ENCODE measurements around the gene UGT8. TPM values are rescaled to one million over a fixed set of nuclear protein-coding genes. Genes with fewer than 3 reads are reported as not detected.
A peak's percentile ranks its signal among the peaks of the same experiment; 100 is the strongest.

The UGT8 gene
- total and polyA plus RNA-seq, 4 donors: 0.78 to 1.1 (median 0.88) TPM; not detected in 1

GRCh38 chr4:114642173-114642780, 43.7 kb downstream of the UGT8 start:
- H3K36me3 ChIP-seq (ENCODE audit: control insufficient read depth in 1 of 2, insufficient read depth in 2 of 2, low read length in 1 of 2): no peaks in the 10 kb centered on the region
- ATAC-seq (ENCODE audit: low FRiP score) (no peak), DNase-seq (no peak)
- intact Hi-C loops (cut with DNase I): no loop called here
- no peaks in the 10 kb centered on the region for H3K27me3 ChIP-seq (ENCODE audit: control insufficient read depth in 1 of 2, insufficient read depth in 2 of 2, low read length in 1 of 2)
- WGBS, 2 donors: 54 to 78% methylated on average over 4 of the region's 4 CpGs
- no peaks in the 10 kb centered on the region for H3K4me1 ChIP-seq (ENCODE audit: control insufficient read depth in 1 of 2, insufficient read depth in 2 of 2, low read length in 2 of 2)
- no peak overlapping the region for H3K27ac ChIP-seq (ENCODE audit: low read depth in 1 of 2, low read length in 2 of 2)
- H3K9me3 ChIP-seq (ENCODE audit: control insufficient read depth, low read length): no peaks in the 10 kb centered on the region
- no peak overlapping the region for H3K4me3 ChIP-seq (ENCODE audit: low read length in 2 of 2)

DNA sequence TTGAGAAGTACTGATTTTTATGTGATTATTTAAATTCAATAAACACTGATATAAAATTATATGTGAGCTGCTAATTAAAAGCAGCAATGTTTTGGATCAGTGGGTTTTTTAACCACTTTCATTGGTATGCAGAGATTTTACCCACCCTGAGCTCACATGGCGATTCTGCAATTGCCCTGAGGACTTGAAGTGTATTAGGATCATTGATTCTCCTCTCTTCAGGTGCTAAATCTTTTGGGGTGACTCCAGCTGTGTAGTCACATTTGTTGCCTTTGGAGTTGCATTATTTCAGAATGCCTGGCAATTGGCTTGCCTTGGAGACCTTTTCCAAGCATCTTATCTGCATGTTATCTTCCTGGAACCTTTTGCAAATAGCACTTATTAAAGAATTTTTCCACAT, 51.3 kb downstream of the UGT8 start:
- H3K36me3 ChIP-seq (ENCODE audit: control insufficient read depth in 1 of 2, insufficient read depth in 2 of 2, low read length in 1 of 2): no peaks in the 10 kb centered on the region
- H3K4me1 ChIP-seq (ENCODE audit: control insufficient read depth in 1 of 2, insufficient read depth in 2 of 2, low read length in 2 of 2): no peaks in the 10 kb centered on the region
- ATAC-seq (ENCODE audit: low FRiP score) (no peak), DNase-seq (no peak)
- no peaks in the 10 kb centered on the region for H3K27me3 ChIP-seq (ENCODE audit: control insufficient read depth in 1 of 2, insufficient read depth in 2 of 2, low read length in 1 of 2)
- no peak overlapping the region for H3K27ac ChIP-seq (ENCODE audit: low read depth in 1 of 2, low read length in 2 of 2)
- no peak overlapping the region for H3K4me3 ChIP-seq (ENCODE audit: low read length in 2 of 2)
- WGBS, 2 donors: 58 to 71% methylated on average over 1 of the region's 1 CpG
- intact Hi-C loops (cut with DNase I): loop anchor here (10.0 kb wide), 1 partner anchor 265 kb away; no protein-coding TSS in a partner anchor
- H3K9me3 ChIP-seq (ENCODE audit: control insufficient read depth, low read length): no peaks in the 10 kb centered on the region

- no peaks in the 10 kb centered on the region for H3K4me1 ChIP-seq (ENCODE audit: control insufficient read depth in 1 of 2, insufficient read depth in 2 of 2, low read length in 2 of 2)
- no peak for DNase-seq
- no peaks in the 10 kb centered on the region for H3K27me3 ChIP-seq (ENCODE audit: control insufficient read depth in 1 of 2, insufficient read depth in 2 of 2, low read length in 1 of 2)
- H3K36me3 ChIP-seq (ENCODE audit: control insufficient read depth in 1 of 2, insufficient read depth in 2 of 2, low read length in 1 of 2): no peaks in the 10 kb centered on the region
- no peak overlapping the region for H3K4me3 ChIP-seq (ENCODE audit: low read length in 2 of 2)
- H3K27ac ChIP-seq (ENCODE audit: low read depth in 1 of 2, low read length in 2 of 2): no peak overlapping the region
- ATAC-seq (ENCODE audit: low FRiP score): no peak
- 93 to 97% methylated on average over 1 of the region's 1 CpG for WGBS, 2 donors
- intact Hi-C loops (cut with DNase I): loop anchor here (10.0 kb wide), 1 partner anchor 269 kb away; no protein-coding TSS in a partner anchor
- H3K9me3 ChIP-seq (ENCODE audit: control insufficient read depth, low read length): no peaks in the 10 kb centered on the region
Observed at GRCh38 chr4:114653675-114654074, 55.1 kb downstream of the UGT8 start.

DNA sequence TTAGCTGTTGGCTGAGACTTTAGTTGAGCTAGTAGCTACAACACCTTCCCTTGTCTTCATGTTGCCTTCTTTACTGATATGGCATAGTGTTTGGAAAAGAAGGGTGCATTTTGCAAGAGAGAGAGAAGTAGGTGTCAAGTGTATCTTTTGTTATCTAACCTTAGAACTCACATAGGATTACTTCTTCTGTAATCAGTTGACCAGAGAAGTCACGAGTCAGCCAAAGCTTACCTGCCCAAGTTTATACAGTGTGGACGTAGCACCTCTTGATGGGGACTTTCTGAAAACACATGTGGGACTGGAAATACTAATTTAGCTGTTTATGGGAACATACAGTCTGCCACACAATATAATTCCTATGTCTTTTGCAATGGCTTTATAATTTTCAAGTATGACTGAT, 56.0 kb downstream of the UGT8 start:
- Histone ChIP-seq H3K4me3 (ENCODE audit: low read length in 2 of 2) (no peak overlapping the region), H3K36me3 (ENCODE audit: control insufficient read depth in 1 of 2, insufficient read depth in 2 of 2, low read length in 1 of 2) (no peaks in the 10 kb centered on the region), H3K9me3 (ENCODE audit: control insufficient read depth, low read length) (no peaks in the 10 kb centered on the region), H3K4me1 (ENCODE audit: control insufficient read depth in 1 of 2, insufficient read depth in 2 of 2, low read length in 2 of 2) (no peaks in the 10 kb centered on the region), H3K27ac (ENCODE audit: low read depth in 1 of 2, low read length in 2 of 2) (no peak overlapping the region), H3K27me3 (ENCODE audit: control insufficient read depth in 1 of 2, insufficient read depth in 2 of 2, low read length in 1 of 2) (no peaks in the 10 kb centered on the region)
- intact Hi-C loops (cut with DNase I): loop anchor here (10.0 kb wide), 1 partner anchor 270 kb away; no protein-coding TSS in a partner anchor
- 67 to 74% methylated on average over 2 of the region's 2 CpGs for WGBS, 2 donors
- no peak for ATAC-seq (ENCODE audit: low FRiP score)
- DNase-seq: no peak

DNA sequence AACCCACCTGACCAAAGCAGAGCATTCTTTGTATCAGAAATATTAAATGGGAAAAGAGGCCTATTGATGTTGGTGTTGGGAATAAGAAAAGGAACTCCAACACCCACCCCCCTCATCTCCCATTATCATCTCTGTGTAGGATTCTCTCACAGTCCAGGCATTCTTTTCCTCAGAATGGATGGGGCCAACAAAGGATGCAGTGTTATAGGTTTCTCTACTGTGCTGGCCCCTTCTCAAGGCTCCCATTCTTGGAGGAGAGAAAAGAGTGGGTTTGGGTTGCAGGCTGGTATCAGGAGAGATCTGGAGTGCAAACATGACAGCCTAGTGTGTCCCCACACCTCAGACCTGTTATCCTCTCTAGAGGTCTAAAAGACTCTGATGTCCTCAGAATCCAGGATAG, 59.6 kb downstream of the UGT8 start:
- H3K9me3 ChIP-seq (ENCODE audit: control insufficient read depth, low read length): no peaks in the 10 kb centered on the region
- no peak for DNase-seq
- ATAC-seq (ENCODE audit: low FRiP score): no peak
- intact Hi-C loops (cut with DNase I): loop anchor here (10.0 kb wide), 1 partner anchor 273 kb away; no protein-coding TSS in a partner anchor
- H3K4me3 ChIP-seq (ENCODE audit: low read length in 2 of 2): no peak overlapping the region
- no peaks in the 10 kb centered on the region for H3K27me3 ChIP-seq (ENCODE audit: control insufficient read depth in 1 of 2, insufficient read depth in 2 of 2, low read length in 1 of 2)
- no peak overlapping the region for H3K27ac ChIP-seq (ENCODE audit: low read depth in 1 of 2, low read length in 2 of 2)
- no peaks in the 10 kb centered on the region for H3K4me1 ChIP-seq (ENCODE audit: control insufficient read depth in 1 of 2, insufficient read depth in 2 of 2, low read length in 2 of 2)
- H3K36me3 ChIP-seq (ENCODE audit: control insufficient read depth in 1 of 2, insufficient read depth in 2 of 2, low read length in 1 of 2): no peaks in the 10 kb centered on the region

DNA sequence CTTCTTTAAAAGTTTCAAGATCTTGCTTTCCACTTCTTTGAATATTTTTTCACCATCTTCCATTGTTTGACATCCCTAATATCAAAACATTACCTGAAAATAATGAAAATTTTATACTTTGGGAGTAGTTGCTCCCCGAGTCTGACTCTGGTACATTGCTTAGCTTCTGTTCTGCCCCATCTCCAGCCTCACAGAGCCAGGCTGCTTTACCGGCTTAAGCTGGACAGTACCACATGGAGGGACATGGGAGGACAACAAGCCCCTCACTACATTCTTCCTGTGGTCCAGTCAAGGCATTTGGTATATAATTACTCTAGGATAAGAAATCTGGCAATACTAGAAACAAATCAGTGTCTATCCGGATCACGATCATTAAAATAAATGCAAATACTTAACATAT, 60.2 kb downstream of the UGT8 start:
- intact Hi-C loops (cut with DNase I): loop anchor here (10.0 kb wide), 1 partner anchor 274 kb away; no protein-coding TSS in a partner anchor
- DNase-seq: no peak
- Histone ChIP-seq H3K4me1 (ENCODE audit: control insufficient read depth in 1 of 2, insufficient read depth in 2 of 2, low read length in 2 of 2) (no peaks in the 10 kb centered on the region), H3K27ac (ENCODE audit: low read depth in 1 of 2, low read length in 2 of 2) (no peak overlapping the region), H3K9me3 (ENCODE audit: control insufficient read depth, low read length) (no peaks in the 10 kb centered on the region), H3K4me3 (ENCODE audit: low read length in 2 of 2) (no peak overlapping the region), H3K36me3 (ENCODE audit: control insufficient read depth in 1 of 2, insufficient read depth in 2 of 2, low read length in 1 of 2) (no peaks in the 10 kb centered on the region), H3K27me3 (ENCODE audit: control insufficient read depth in 1 of 2, insufficient read depth in 2 of 2, low read length in 1 of 2) (no peaks in the 10 kb centered on the region)
- ATAC-seq (ENCODE audit: low FRiP score): no peak
- 81 to 82% methylated on average over 4 of the region's 4 CpGs for WGBS, 2 donors

GRCh38 chr4:114659386-114660008, 60.9 kb downstream of the UGT8 start:
- ATAC-seq (ENCODE audit: low FRiP score) (no peak), DNase-seq (peak in 1 of 2 donors; percentile 43)
- Histone ChIP-seq H3K27me3 (ENCODE audit: control insufficient read depth in 1 of 2, insufficient read depth in 2 of 2, low read length in 1 of 2) (no peaks in the 10 kb centered on the region), H3K27ac (ENCODE audit: low read depth in 1 of 2, low read length in 2 of 2) (no peak overlapping the region), H3K9me3 (ENCODE audit: control insufficient read depth, low read length) (no peaks in the 10 kb centered on the region), H3K36me3 (ENCODE audit: control insufficient read depth in 1 of 2, insufficient read depth in 2 of 2, low read length in 1 of 2) (no peaks in the 10 kb centered on the region), H3K4me1 (ENCODE audit: control insufficient read depth in 1 of 2, insufficient read depth in 2 of 2, low read length in 2 of 2) (no peaks in the 10 kb centered on the region), H3K4me3 (ENCODE audit: low read length in 2 of 2) (no peak overlapping the region)
- intact Hi-C loops (cut with DNase I): loop anchor here (10.0 kb wide), 1 partner anchor 275 kb away; no protein-coding TSS in a partner anchor
- WGBS, 2 donors: 1 to 2% methylated on average over 4 of the region's 4 CpGs

- DNase-seq: peak in 1 of 2 donors; percentile 51
- intact Hi-C loops (cut with DNase I): no loop called here
- no peak for ATAC-seq (ENCODE audit: low FRiP score)
- 55 to 70% methylated on average over 5 of the region's 5 CpGs for whole genome bisulfite sequencing, 2 donors
- Histone ChIP-seq H3K4me3 (ENCODE audit: low read length in 2 of 2) (no peak overlapping the region), H3K36me3 (ENCODE audit: control insufficient read depth in 1 of 2, insufficient read depth in 2 of 2, low read length in 1 of 2) (no peaks in the 10 kb centered on the region), H3K9me3 (ENCODE audit: control insufficient read depth, low read length) (no peaks in the 10 kb centered on the region), H3K27me3 (ENCODE audit: control insufficient read depth in 1 of 2, insufficient read depth in 2 of 2, low read length in 1 of 2) (no peaks in the 10 kb centered on the region), H3K4me1 (ENCODE audit: control insufficient read depth in 1 of 2, insufficient read depth in 2 of 2, low read length in 2 of 2) (no peaks in the 10 kb centered on the region), H3K27ac (ENCODE audit: low read depth in 1 of 2, low read length in 2 of 2) (no peak overlapping the region)
Observed at GRCh38 chr4:114663083-114663482, 64.5 kb downstream of the UGT8 start.

GRCh38 chr4:114668577-114668976, 70.0 kb downstream of the UGT8 start:
- no peaks in the 10 kb centered on the region for H3K36me3 ChIP-seq (ENCODE audit: control insufficient read depth in 1 of 2, insufficient read depth in 2 of 2, low read length in 1 of 2)
- H3K4me3 ChIP-seq (ENCODE audit: low read length in 2 of 2): no peak overlapping the region
- ATAC-seq (ENCODE audit: low FRiP score): no peak
- H3K27ac ChIP-seq (ENCODE audit: low read depth in 1 of 2, low read length in 2 of 2): no peak overlapping the region
- no peaks in the 10 kb centered on the region for H3K9me3 ChIP-seq (ENCODE audit: control insufficient read depth, low read length)
- 69 to 78% methylated on average over 1 of the region's 1 CpG for WGBS, 2 donors
- no peaks in the 10 kb centered on the region for H3K4me1 ChIP-seq (ENCODE audit: control insufficient read depth in 1 of 2, insufficient read depth in 2 of 2, low read length in 2 of 2)
- no peak for DNase-seq
- no peaks in the 10 kb centered on the region for H3K27me3 ChIP-seq (ENCODE audit: control insufficient read depth in 1 of 2, insufficient read depth in 2 of 2, low read length in 1 of 2)
- intact Hi-C loops (cut with DNase I): no loop called here
